DOHH2 (cell line): ENCODE results near the gene PRH2.

Experiments
- CTCF ChIP-seq: fragments of 200-600 bp; sonication (generic); IDR thresholded peaks from one replicate; pipeline ENCODE4 v1.5.1; 2014; ENCODE audit warnings: antibody characterized with exemption, mild to moderate bottlenecking, low read depth, low read length; ENCODE audit not compliant: poor library complexity, severe bottlenecking
- EZH2phosphoT487 ChIP-seq: fragments of 200-600 bp; sonication (generic); IDR thresholded peaks from 2 replicates; pipeline ENCODE4 v1.6.1; 2017; ENCODE audit warnings: borderline replicate concordance, mild to moderate bottlenecking, antibody characterized with exemption, low read length, moderate library complexity, mixed read lengths

- TF ChIP-seq CTCF (no peak), EZH2phosphoT487 (no peak)
Observed at GRCh38 chr12:10943167-10943566, 14.1 kb downstream of the PRH2 start.
